Esophagus squamous epithelium (tissue), 4 donors: ENCODE results near the gene ASB14.

ENCODE experiments used
- POLR2A ChIP-seq, 4 donors: fragments of 450-650 bp; IDR thresholded peaks; one replicate each; pipeline ENCODE4 v1.6.1; 2017; ENCODE audit warnings: antibody characterized with exemption in 4 of 4, mild to moderate bottlenecking in 4 of 4, moderate library complexity in 3 of 4
- TF ChIP-seq, protein P1 (sequence below), 6 experiments: fragments of 450-650 bp in 4 of 6; fragments of 200-600 bp in 2 of 6; sonication (generic) in 2 of 6; IDR thresholded peaks; one replicate each; pipeline ENCODE4 v1.5.1; 2016 to 2019; ENCODE audit warnings: antibody characterized with exemption in 6 of 6, mild to moderate bottlenecking in 4 of 6, moderate library complexity in 4 of 6

DNA sequence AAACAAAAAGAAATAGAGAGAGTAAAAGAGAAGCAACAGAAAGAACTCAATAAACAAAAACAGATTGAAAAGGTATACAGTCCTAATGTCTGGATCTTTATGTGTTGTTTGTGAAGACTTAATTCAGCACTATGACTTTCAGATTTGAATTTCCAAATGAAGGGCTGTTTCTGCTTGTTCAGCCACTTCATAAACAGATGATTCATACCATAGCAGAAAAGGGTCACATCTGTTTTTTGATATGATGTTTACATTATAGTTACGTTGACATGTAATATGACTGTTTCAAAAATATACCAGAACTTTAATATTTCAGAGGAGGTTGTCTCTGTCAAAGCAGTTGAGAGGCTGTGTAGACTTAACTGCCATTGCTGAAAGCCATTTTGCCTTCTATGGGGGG is 24.1 kb downstream of the ASB14 start:
- TF ChIP-seq POLR2A (IDR thresholded peaks at IDR 0.05) = no peak
- TF ChIP-seq, protein P1, sequence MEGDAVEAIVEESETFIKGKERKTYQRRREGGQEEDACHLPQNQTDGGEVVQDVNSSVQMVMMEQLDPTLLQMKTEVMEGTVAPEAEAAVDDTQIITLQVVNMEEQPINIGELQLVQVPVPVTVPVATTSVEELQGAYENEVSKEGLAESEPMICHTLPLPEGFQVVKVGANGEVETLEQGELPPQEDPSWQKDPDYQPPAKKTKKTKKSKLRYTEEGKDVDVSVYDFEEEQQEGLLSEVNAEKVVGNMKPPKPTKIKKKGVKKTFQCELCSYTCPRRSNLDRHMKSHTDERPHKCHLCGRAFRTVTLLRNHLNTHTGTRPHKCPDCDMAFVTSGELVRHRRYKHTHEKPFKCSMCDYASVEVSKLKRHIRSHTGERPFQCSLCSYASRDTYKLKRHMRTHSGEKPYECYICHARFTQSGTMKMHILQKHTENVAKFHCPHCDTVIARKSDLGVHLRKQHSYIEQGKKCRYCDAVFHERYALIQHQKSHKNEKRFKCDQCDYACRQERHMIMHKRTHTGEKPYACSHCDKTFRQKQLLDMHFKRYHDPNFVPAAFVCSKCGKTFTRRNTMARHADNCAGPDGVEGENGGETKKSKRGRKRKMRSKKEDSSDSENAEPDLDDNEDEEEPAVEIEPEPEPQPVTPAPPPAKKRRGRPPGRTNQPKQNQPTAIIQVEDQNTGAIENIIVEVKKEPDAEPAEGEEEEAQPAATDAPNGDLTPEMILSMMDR (IDR thresholded peaks at IDR 0.05) = no peak
